GM21576 (cell line): ENCODE data around the gene TMEM271.
"Not testable (repeated sequence)": the region's sequence is repeated elsewhere in the genome, so short reads cannot be mapped to it uniquely, and the experiment has no call there.

Experiments used
- ATAC-seq: cut with Tn5 transposase; IDR thresholded peaks from one replicate; pipeline ENCODE4 v1.9.1; 2021; ENCODE audit warnings: mild to moderate bottlenecking, moderate library complexity; ENCODE audit not compliant: unreplicated experiment

The TMEM271 gene

GRCh38 chr4:610411-611261, 34.5 kb upstream of the TMEM271 start:
- no peak for ATAC-seq

GRCh38 chr4:609400-610050, 33.4 kb upstream of the TMEM271 start:
- no peak for ATAC-seq

DNA sequence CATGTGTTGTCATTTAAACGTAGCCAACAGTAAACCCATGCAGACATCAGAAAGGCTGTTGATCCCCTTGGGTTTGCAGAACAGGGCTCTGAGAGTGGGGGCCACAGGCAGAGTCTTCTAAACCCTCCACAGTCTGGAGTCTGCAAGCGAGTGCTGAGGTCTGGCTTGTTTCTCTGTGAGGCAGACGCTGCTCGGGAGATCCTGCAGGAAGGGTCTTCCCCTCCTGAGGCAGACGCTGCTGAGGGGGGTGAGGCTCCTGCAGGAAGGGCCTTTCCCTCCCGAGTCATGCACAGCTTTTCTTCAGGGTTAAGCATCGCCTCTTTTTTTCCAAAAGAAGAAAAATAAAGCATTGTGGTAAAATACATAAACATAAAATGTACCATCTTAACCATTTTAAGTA, 32.1 kb upstream of the TMEM271 start:
- ATAC-seq: no peak

DNA sequence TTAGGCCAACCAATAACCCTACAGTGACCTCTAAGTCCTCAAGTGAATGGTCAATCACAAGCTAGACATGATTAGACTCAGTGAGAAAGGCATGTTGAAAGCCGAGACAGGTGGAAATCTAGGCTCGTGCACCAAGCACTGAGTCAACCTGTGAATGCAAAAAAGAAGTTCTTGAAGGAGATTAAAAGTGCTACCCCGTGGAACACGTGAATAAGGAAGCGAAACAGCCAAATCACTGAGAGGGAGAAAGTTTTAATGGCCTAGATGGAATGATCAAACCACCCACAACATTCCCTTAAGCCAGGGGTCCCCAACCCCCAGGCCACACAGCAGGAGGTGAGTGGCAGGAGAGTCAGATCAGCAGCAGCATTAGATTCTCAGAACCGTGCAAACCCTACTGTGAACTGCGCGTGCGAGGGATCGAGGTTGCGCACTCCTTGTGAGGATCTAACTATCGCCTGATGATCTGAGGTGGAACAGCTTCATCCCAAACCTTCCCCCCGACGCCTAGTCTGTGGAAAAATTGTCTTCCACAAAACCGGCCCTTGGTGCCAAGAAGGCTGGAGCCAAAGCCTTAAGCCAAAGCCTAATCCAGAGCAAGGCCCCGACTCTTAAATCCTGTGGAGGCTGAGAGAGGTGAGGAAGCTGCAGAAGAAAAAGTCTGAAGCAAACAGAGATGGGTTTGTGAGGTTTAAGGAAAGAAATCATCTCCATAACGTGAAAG, 29.8 kb upstream of the TMEM271 start:
- ATAC-seq: no peak

DNA sequence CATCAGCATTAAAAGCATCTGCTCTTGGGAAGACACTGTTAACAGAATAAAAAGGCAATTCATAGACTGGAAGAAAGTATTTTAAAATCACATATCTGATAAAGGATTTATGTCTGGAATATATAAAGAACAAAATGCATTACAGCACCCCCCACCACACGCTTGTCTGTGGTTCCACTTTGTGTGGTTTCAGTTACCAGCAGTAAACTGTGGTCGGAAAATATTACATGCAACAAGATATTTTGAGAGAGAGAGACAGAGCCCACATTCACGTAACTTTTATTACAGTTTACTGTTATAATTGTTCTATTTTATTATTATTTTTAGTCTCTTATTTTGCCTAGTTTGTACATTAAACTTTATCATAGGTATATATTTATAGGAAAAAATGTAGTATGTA, 28.0 kb upstream of the TMEM271 start:
- no peak for ATAC-seq

- ATAC-seq: no peak
These were observed 26.5 kb upstream of the TMEM271 start for GRCh38 chr4:602559-602942.

- no peak for ATAC-seq
These were observed 25.8 kb upstream of the TMEM271 start for GRCh38 chr4:601612-602558.

DNA sequence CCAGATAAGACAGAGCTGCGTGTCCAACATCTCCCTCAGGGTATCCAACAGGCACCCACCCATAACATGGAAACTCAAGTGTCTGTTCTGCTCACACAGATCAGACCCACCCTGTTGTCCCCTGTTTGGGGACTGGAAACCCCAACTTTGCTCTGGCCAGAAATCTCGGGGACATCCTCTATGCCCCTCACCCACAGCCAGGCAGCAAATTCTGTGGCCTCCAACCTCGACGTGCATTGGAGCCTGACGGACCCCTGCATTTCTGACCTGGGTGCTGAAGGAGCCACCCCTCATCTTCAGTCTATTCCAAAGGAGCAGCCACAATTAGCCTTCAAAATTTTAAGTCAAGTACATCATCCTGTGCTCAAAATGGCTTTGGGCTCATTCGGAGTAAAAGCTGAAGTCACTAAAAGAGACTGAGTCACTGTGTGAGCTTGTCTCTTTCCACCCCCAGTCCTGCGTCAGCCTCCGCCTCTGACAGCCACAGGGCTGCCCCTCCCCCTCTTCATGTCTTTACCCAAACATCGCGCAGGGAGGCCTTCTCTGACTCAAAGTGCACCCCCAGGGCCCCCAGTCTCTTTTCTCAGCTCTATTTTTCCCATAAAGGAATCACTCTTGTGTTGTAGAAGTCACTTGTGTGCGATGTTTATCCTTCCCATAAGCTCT, 24.9 kb upstream of the TMEM271 start:
- ATAC-seq: no peak

- ATAC-seq: no peak
These were observed 24.1 kb upstream of the TMEM271 start for GRCh38 chr4:600166-600565.

GRCh38 chr4:598925-599324, 22.8 kb upstream of the TMEM271 start:
- ATAC-seq: no peak

DNA sequence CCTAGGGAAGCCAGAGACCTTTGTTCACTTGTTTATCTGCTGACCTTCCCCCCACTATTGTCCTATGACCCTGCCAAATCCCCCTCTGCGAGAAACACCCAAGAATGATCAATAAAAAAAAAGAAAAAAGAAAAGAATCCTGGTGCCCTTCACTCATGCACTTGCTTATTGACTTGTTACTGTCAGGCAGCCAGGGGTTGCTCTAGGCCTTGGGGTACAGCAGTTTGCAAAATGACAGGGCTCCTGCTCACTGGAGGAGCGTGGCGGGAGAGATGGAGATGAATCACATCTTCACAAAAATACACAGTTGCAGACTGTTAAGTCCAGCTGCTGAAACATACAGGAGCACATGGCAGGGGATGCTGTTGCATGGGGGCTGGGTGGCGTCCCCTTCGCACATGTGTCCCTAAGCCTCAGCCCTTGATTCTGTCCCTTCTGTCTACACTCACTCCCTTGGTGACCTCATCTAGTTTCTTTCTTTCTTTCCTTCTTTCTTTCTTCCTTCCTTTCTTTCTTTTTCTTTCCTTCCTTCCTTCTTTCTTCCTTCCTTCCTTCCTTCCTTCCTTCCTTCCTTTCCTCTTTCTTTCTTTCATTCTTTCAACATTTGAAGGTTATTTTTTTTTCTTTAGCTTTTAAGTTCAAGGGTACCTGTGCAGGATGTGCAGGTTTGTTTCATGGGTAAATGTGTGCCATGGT, 16.9 kb upstream of the TMEM271 start:
- no peak for ATAC-seq

GRCh38 chr4:592178-592577, 16.1 kb upstream of the TMEM271 start:
- ATAC-seq: not testable (repeated sequence)

DNA sequence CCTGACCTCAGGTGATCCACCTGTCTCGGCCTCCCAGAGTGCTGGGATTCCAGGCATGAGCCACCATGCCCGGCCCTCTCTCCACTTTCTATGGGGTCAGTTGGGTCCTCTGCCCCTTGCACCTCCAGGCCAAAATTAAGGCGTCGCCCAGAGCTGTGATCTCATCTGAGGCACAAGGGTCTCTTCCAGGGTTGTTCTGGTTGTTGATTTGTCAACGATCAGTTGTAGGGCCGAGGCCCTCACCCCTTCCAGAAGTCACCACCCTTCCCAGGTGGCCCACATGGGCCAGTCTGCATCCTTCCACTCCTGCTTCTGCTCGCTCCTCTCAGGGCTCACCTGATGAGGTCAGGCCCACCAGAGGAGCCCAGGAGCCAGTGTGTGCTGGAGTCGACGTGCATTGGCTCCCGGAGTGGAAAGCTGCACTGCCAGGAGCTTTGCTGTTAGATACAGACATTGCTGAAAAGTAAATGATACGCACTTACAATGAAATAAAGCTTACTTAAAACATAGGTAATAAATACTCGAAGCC, 14.3 kb upstream of the TMEM271 start:
- ATAC-seq: no peak

DNA sequence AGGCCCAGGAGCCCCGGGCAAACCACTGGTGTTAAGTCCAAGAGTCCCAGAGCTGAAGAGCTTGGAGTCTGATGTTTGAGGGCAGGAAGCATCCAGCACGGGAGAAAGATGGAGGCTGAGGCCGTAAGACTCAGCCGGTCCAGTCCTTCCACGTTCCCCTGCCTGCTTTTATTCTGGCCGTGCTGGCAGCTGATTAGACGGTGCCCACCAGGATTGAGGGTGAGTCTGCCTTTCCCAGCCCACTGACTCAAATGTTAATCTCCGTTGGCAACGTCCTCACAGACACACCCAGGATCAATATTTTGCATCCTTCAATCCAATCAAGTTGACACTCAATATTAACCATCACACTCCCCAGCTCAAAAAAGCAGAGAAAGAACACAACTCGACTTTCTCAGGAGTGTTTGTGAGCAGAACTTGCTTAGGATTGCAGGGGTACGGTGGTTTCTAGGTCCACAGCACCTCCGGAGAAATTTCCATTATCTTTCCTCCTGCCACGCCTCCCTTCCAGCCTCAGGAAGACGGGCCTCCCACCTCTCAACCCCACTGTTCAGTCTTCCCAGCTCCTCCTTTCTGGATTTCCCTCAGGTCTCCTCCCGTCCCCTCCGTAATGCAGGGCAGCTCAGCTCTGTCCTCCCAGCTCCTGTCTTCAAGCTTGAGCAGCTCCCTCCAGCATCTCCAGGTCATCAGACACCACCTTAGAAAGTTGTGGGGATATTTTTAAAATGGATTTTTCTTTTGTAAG, 13.3 kb upstream of the TMEM271 start:
- no peak for ATAC-seq

GRCh38 chr4:588351-588849, 12.3 kb upstream of the TMEM271 start:
- no peak for ATAC-seq

DNA sequence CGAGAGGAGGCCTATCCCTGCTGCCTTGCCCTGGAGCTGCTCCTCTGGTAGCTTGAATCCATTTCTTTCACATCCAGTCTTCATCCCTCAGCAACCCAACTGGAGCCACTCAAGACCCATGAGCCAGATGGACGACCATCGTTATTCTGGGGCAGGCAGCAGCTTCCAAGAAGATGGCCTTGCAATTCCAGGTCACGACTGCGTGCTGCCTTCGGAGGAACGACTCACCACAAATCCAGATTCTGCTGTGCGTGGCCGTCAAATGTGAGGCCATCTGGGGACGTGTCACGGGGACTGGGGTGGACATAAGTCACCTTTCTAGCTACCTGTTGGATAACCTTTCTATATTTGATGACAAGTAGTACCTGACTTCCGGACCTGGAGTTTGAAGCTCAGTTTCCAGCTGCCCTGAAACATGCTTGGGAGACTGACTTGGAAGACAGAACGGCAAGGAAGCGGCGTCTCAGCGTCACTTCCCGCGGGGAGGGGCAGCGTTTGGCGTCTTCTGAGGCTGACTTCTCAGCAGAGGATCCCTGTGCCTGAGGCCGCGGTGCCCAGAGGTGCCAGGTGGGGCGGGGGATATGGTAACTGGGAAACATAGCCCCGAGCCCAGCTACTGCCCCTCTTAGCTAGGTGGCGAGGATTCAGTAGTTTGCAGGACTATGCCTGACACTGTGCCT, 11.7 kb upstream of the TMEM271 start:
- ATAC-seq: no peak

- ATAC-seq: no peak
These were observed 7.7 kb upstream of the TMEM271 start for GRCh38 chr4:583820-584219.
